Keratinocyte (primary cell): ENCODE results near the gene WFS1. TPM values are rescaled to one million over a fixed set of nuclear protein-coding genes. Genes with fewer than 3 reads are reported as not detected.

Experiments
- DNase-seq: peaks from one replicate; pipeline ENCODE4 v3.0.0-alpha.2; 2011; ENCODE audit warnings: low read depth, missing footprints, low spot score
- FAIRE-seq: peaks from 2 replicates; lab custom pipeline; 2011; peaks lifted over from hg19 to GRCh38; lab: Jason Lieb, UNC
- H2AFZ ChIP-seq: 2 replicates; pipeline ENCODE4 v1.6.0; 2012; ENCODE audit warnings: low read length, control low read depth, inconsistent platforms; ENCODE audit not compliant: control insufficient read depth
- H3K27ac ChIP-seq: 2 replicates; pipeline ENCODE4 v1.5.1; 2011; ENCODE audit warnings: low read length; ENCODE audit not compliant: control insufficient read depth, insufficient read depth
- H3K27me3 ChIP-seq: 3 replicates; pipeline ENCODE4 v1.6.0; 2011; ENCODE audit warnings: low read length; ENCODE audit not compliant: control insufficient read depth, insufficient read depth; ENCODE audit errors: extremely low read depth
- H3K36me3 ChIP-seq, 2 experiments: 2 replicates in 1 of 2; 3 replicates in 1 of 2; pipeline ENCODE4 v1.5.1; 2011; ENCODE audit warnings: low read length in 2 of 2, mild to moderate bottlenecking in 1 of 2; ENCODE audit not compliant: control insufficient read depth in 2 of 2, insufficient read depth in 2 of 2; ENCODE audit errors: extremely low read depth in 1 of 2
- H3K4me1 ChIP-seq: 3 replicates; pipeline ENCODE4 v1.5.1; 2011; ENCODE audit warnings: low read length; ENCODE audit not compliant: control insufficient read depth, insufficient read depth; ENCODE audit errors: extremely low read depth
- H3K4me2 ChIP-seq: 3 replicates; pipeline ENCODE4 v1.6.0; 2011; ENCODE audit warnings: low read depth, low read length; ENCODE audit not compliant: control insufficient read depth, insufficient read depth; ENCODE audit errors: extremely low read depth
- H3K4me3 ChIP-seq, 3 experiments: fragments of 200-600 bp in 1 of 3; sonication (generic) in 1 of 3; 2 replicates in 2 of 3; 3 replicates in 1 of 3; pipeline ENCODE4 v1.5.1; 2011 to 2016; ENCODE audit warnings: low read length in 3 of 3, mild to moderate bottlenecking in 3 of 3, control low read depth in 2 of 3, inconsistent platforms in 1 of 3, low read depth in 1 of 3, mixed read lengths in 1 of 3, mixed run types in 1 of 3, moderate library complexity in 1 of 3; ENCODE audit not compliant: control insufficient read depth in 2 of 3, insufficient read depth in 2 of 3; ENCODE audit errors: extremely low read depth in 1 of 3
- H3K79me2 ChIP-seq: 2 replicates; pipeline ENCODE4 v1.6.0; 2012; ENCODE audit warnings: low read length; ENCODE audit not compliant: control insufficient read depth, insufficient read depth
- H3K9ac ChIP-seq: 3 replicates; pipeline ENCODE4 v1.6.0; 2011; ENCODE audit warnings: low read length; ENCODE audit not compliant: control insufficient read depth, insufficient read depth; ENCODE audit errors: extremely low read depth
- H3K9me1 ChIP-seq: 3 replicates; pipeline ENCODE4 v1.6.0; 2011; ENCODE audit warnings: low read length; ENCODE audit not compliant: control insufficient read depth, insufficient read depth; ENCODE audit errors: extremely low read depth
- H3K9me3 ChIP-seq: 2 replicates; pipeline ENCODE4 v1.5.1; 2012; ENCODE audit warnings: low read depth, low read length; ENCODE audit not compliant: control insufficient read depth
- H4K20me1 ChIP-seq: 3 replicates; pipeline ENCODE4 v1.6.0; 2011; ENCODE audit warnings: low read length; ENCODE audit not compliant: control insufficient read depth, insufficient read depth; ENCODE audit errors: extremely low read depth
- EZH2 ChIP-seq: IDR thresholded peaks from one replicate; pipeline ENCODE4 v1.6.1; 2012; ENCODE audit warnings: inconsistent platforms, mild to moderate bottlenecking, low read length, moderate library complexity
- dilution Hi-C: fragments of 300-500 bp; cut with MboI; formaldehyde crosslinking; loops from one replicate; pipeline ENCODE4 v1.7.0; 2020; ENCODE audit warnings: low sequenced_read_pairs; ENCODE audit not compliant: extremely low pct_ligation_motif_present
- polyA plus RNA-seq, 5 experiments: library from polyadenylated mRNA; depleted of rRNA in 3 of 5; stranded (reverse) in 3 of 5; stranded (forward) in 1 of 5; unstranded in 1 of 5; fragments of >200 nt; gene quantifications; 1 replicate in 1 of 5; 2 replicates in 3 of 5; 3 replicates in 1 of 5; pipeline versions ENCODE4 v1.2.1 to v1.2.3, GENCODE V29; 2011 to 2012; ENCODE audit warnings: missing spikeins in 2 of 5, low read depth in 1 of 5, low replicate concordance in 1 of 5
- TF ChIP-seq, protein P1 (sequence below), 3 experiments: IDR thresholded peaks in 1 of 3; conservative IDR thresholded peaks in 1 of 3; optimal IDR thresholded peaks in 1 of 3; 2 replicates in 2 of 3; 3 replicates in 1 of 3; pipeline versions ENCODE3 to v1.5.1; 2011; ENCODE audit warnings: low read length in 3 of 3, mild to moderate bottlenecking in 3 of 3, moderate library complexity in 2 of 3, control low read depth in 1 of 3, inconsistent platforms in 1 of 3; ENCODE audit not compliant: insufficient read depth in 2 of 3; ENCODE audit errors: extremely low read depth in 1 of 3

Gene WFS1
- polyA plus RNA-seq, 1 donor (not counting 4 experiments of a cell fraction or from before 2014, with no cell fraction given): 7.0 TPM

DNA sequence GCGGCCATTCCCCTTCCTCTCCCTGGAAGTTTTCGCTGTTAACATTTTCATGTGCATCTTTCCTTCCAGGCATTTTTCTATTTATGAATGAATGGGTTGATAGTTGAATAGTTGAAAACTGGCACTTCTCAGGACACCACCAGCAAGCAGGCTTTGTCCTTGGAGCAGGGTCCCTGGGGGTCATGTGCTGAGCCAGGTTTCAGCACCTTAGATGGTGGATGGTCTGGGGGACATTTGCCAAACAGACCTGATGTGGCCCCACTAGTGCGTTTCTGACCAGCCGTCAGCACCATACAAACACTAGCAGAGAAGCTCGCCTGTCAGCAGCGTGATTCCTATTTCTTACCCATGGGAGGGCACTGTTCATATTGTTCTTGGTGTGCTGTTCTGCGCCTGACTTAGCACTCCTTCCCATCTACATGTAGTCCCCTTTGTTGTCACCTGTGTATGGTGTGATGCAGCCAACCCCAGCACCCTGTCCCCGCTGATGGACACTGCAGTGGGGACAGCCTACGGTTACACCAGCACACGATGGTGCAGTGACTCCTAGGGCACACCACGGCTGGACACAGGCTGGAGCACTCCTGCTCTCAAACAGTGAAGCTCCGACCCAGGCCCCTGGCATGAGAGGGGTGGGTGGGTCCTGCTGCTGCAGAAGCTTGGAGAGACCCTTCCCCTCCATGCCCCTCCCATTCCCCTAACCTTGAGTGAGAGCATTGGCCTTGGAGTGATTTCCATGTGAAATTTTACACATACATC, 27.2 kb upstream of the WFS1 start:
- no peak for TF ChIP-seq EZH2
- TF ChIP-seq, protein P1, sequence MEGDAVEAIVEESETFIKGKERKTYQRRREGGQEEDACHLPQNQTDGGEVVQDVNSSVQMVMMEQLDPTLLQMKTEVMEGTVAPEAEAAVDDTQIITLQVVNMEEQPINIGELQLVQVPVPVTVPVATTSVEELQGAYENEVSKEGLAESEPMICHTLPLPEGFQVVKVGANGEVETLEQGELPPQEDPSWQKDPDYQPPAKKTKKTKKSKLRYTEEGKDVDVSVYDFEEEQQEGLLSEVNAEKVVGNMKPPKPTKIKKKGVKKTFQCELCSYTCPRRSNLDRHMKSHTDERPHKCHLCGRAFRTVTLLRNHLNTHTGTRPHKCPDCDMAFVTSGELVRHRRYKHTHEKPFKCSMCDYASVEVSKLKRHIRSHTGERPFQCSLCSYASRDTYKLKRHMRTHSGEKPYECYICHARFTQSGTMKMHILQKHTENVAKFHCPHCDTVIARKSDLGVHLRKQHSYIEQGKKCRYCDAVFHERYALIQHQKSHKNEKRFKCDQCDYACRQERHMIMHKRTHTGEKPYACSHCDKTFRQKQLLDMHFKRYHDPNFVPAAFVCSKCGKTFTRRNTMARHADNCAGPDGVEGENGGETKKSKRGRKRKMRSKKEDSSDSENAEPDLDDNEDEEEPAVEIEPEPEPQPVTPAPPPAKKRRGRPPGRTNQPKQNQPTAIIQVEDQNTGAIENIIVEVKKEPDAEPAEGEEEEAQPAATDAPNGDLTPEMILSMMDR (optimal IDR thresholded peaks at IDR 0.05 in 1 of 3, IDR thresholded peaks at IDR 0.05 in 1 of 3, conservative IDR thresholded peaks at IDR 0.05 in 1 of 3; ENCODE audit: extremely low read depth in 1 of 3, insufficient read depth in 2 of 3, low read length in 3 of 3): no peak
- H3K9me1 ChIP-seq: no peaks in the 10 kb centered on the region
- H3K27me3 ChIP-seq: peaks cover 15% of the 10 kb centered on the region
- no peak overlapping the region for H2AFZ ChIP-seq
- no peak overlapping the region for H3K27ac ChIP-seq
- no peaks in the 10 kb centered on the region for H3K36me3 ChIP-seq
- dilution Hi-C loops: no loop called here
- H3K9me3 ChIP-seq: peaks cover 18% of the 10 kb centered on the region
- no peak overlapping the region for H3K9ac ChIP-seq
- H3K79me2 ChIP-seq: no peaks in the 10 kb centered on the region
- DNase-seq (no peak), FAIRE-seq (no peak)
- no peak overlapping the region for H3K4me3 ChIP-seq
- no peaks in the 10 kb centered on the region for H3K4me1 ChIP-seq
- no peak overlapping the region for H3K4me2 ChIP-seq
- no peaks in the 10 kb centered on the region for H4K20me1 ChIP-seq

DNA sequence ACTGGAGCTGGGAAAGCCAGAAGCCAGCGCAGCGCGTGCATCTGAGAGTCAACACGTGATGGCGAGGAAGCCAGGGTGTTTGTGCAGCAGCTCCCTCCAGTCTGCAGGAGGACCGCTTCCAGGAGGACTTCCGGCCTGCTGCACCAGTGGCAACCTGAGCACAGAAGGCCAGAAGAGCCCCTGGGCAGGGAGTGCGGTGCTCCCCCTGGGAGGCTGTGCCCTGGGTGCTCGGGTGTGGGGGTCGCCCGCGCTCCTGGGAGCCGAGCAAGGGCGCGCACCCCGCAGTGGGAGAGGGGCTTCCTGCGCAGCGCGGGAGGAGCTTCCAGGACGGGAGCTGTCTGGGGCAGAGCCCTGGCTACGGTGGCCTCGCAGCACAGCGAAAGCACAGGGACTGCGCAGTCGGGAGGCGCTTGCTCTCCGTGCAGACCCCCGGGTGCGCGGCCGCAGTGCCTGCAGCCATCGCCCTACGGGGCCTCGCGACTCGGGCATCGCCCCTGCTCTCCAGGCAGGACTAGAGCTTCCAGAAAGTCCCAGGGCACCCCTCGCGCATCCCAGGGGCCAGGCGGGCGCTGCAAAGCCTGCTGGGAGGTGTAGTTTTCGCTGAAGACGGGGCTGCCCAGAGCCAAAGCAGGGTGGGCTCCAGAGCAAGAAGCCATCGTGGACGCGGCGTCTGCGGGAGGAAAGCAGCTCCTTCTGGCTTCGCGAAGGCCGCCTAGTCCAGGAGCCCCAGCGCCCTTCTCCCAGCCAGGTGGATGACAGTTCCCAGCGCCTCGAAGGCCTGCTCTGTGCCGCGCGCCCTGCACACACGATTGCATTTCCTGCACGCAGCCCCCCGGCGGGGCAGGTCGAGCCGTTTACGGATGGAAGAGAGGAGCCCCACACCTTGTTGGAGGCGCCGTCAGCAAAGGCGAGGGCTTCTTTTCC, 24.1 kb upstream of the WFS1 start:
- dilution Hi-C loops: no loop called here
- DNase-seq (no peak), FAIRE-seq (no peak)
- H3K9me1 ChIP-seq: no peaks in the 10 kb centered on the region
- H3K9me3 ChIP-seq: peaks cover 18% of the 10 kb centered on the region
- H3K4me1 ChIP-seq: no peaks in the 10 kb centered on the region
- no peak overlapping the region for H3K9ac ChIP-seq
- H3K4me3 ChIP-seq: no peak overlapping the region
- no peak overlapping the region for H2AFZ ChIP-seq
- H4K20me1 ChIP-seq: no peaks in the 10 kb centered on the region
- TF ChIP-seq, protein P1 (optimal IDR thresholded peaks at IDR 0.05 in 1 of 3, IDR thresholded peaks at IDR 0.05 in 1 of 3, conservative IDR thresholded peaks at IDR 0.05 in 1 of 3; ENCODE audit: extremely low read depth in 1 of 3, insufficient read depth in 2 of 3, low read length in 3 of 3): no peak
- no peak for TF ChIP-seq EZH2
- no peaks in the 10 kb centered on the region for H3K36me3 ChIP-seq
- no peak overlapping the region for H3K27ac ChIP-seq
- H3K4me2 ChIP-seq: no peak overlapping the region
- H3K27me3 ChIP-seq: peaks cover 23% of the 10 kb centered on the region
- H3K79me2 ChIP-seq: no peaks in the 10 kb centered on the region
